DOHH2 (cell line): Measurements from ENCODE around the gene B4GALNT3.

Experiments
- CTCF ChIP-seq: fragments of 200-600 bp; sonication (generic); IDR thresholded peaks from one replicate; pipeline ENCODE4 v1.5.1; 2014; ENCODE audit warnings: antibody characterized with exemption, mild to moderate bottlenecking, low read depth, low read length; ENCODE audit not compliant: poor library complexity, severe bottlenecking
- EZH2phosphoT487 ChIP-seq: fragments of 200-600 bp; sonication (generic); IDR thresholded peaks from 2 replicates; pipeline ENCODE4 v1.6.1; 2017; ENCODE audit warnings: borderline replicate concordance, mild to moderate bottlenecking, antibody characterized with exemption, low read length, moderate library complexity, mixed read lengths

GRCh38 chr12:573232-573631 lies 113.5 kb downstream of the B4GALNT3 start:
- no peak for TF ChIP-seq CTCF
- TF ChIP-seq EZH2phosphoT487 = no peak
